IPS-NIHi11 (cell line): Measurements from ENCODE around the gene NGDN.

Experiments used
- DNase-seq: peaks from one replicate; pipeline ENCODE4 v3.0.0; 2012; ENCODE audit warnings: mixed read lengths, low spot score

The NGDN gene

GRCh38 chr14:23523229-23524016 is 53.9 kb downstream of the NGDN start:
- DNase-seq = no peak

- peak; percentile 2 for DNase-seq
These were observed 55.5 kb downstream of the NGDN start for GRCh38 chr14:23524954-23525353.

DNA sequence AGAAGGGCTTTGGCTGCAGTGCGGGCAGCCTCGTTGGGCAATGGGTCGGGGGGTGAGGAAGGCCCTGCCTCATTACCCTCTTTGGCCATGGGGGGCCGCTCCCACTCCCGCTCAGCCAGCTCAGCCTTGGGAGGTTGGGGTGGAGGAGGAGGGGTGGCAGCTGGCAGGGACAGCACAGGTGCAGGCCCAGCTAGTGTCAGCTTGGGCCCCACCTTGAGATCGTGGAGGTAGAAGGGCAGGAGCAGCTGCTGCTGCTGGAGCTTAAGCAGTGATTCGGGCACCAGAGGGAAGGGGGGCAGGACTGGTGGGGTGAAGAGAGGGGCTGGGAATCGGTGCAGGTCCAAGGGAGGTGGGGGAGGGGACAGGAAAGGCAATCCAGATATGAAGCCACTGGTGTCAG is 56.1 kb downstream of the NGDN start:
- no peak for DNase-seq
